Panc1 (cell line): ENCODE data around the gene FPR3. TPM values are rescaled to one million over a fixed set of nuclear protein-coding genes. Genes with fewer than 3 reads are reported as not detected.
A peak's percentile ranks its signal among the peaks of the same experiment; 100 is the strongest.

Experiments
- ATAC-seq: fragments of 200-7000 bp; cut with Tn5 transposase; 2 replicates; pipeline ENCODE4 v1.9.1; 2020; ENCODE audit warnings: mild to moderate bottlenecking, moderate library complexity
- BruUV-seq: library from RNA; stranded (reverse); fragments of 400-500 nt; replicated peaks from 2 replicates; lab custom pipeline; 2021; lab: Mats Ljungman, UMichigan
- CTCF ChIA-PET: fragments of 300-600 bp; sonication (Branson Sonifier 250); formaldehyde crosslinking; loops from one replicate; lab custom pipeline; 2022; ENCODE audit warnings: antibody characterized with exemption; lab: Charles Lee
- POLR2A ChIA-PET: fragments of 300-600 bp; sonication (Branson Sonifier 250); formaldehyde crosslinking; loops from one replicate; lab custom pipeline; 2022; ENCODE audit warnings: antibody characterized with exemption; lab: Charles Lee
- DNase-seq: peaks from one replicate; pipeline ENCODE4 v3.0.0-alpha.2; 2010; ENCODE audit warnings: low read depth, low spot score
- H3K27ac ChIP-seq: 2 replicates; pipeline ENCODE4 v1.5.1; 2011; ENCODE audit warnings: mild to moderate bottlenecking, low read length, inconsistent platforms
- H3K27me3 ChIP-seq: fragments of 200-500 bp; sonication (Bioruptor generic); 2 replicates; pipeline ENCODE4 v1.6.0; 2014; ENCODE audit warnings: low read length, inconsistent platforms; ENCODE audit not compliant: control insufficient read depth, insufficient read depth
- H3K36me3 ChIP-seq: fragments of 200-500 bp; sonication (Bioruptor generic); 2 replicates; pipeline ENCODE4 v1.5.1; 2014; ENCODE audit warnings: inconsistent platforms, mild to moderate bottlenecking, low read length, moderate library complexity; ENCODE audit not compliant: control insufficient read depth, insufficient read depth
- H3K4me1 ChIP-seq: 2 replicates; pipeline ENCODE4 v1.5.1; 2011; ENCODE audit warnings: inconsistent platforms, mild to moderate bottlenecking, low read length, moderate library complexity; ENCODE audit not compliant: control insufficient read depth, insufficient read depth
- H3K4me3 ChIP-seq, 2 experiments: 2 replicates each; pipeline ENCODE4 v1.5.1; 2011 to 2012; ENCODE audit warnings: low read depth in 2 of 2, low read length in 2 of 2, mild to moderate bottlenecking in 2 of 2, inconsistent platforms in 1 of 2, moderate library complexity in 1 of 2
- H3K9me3 ChIP-seq: fragments of 200-500 bp; sonication (Bioruptor generic); 2 replicates; pipeline ENCODE4 v1.5.1; 2014; ENCODE audit warnings: low read depth, mild to moderate bottlenecking, inconsistent platforms, low read length, moderate library complexity; ENCODE audit not compliant: control insufficient read depth, insufficient read depth
- CTCF ChIP-seq: fragments of 450-650 bp; IDR thresholded peaks from 2 replicates; pipeline ENCODE4 v1.5.1; 2017; ENCODE audit warnings: mild to moderate bottlenecking
- POLR2AphosphoS5 ChIP-seq: IDR thresholded peaks from 2 replicates; pipeline ENCODE4 v1.6.1; 2012; ENCODE audit warnings: mild to moderate bottlenecking, low read depth, low read length, moderate library complexity
- SIN3A ChIP-seq: IDR thresholded peaks from 2 replicates; pipeline ENCODE4 v1.6.1; 2012; ENCODE audit warnings: low read depth, mild to moderate bottlenecking, low read length, moderate library complexity, borderline replicate concordance; ENCODE audit not compliant: insufficient read depth
- TCF7L2 ChIP-seq: IDR thresholded peaks from 2 replicates; pipeline ENCODE4 v1.6.1; 2011; ENCODE audit warnings: mild to moderate bottlenecking, low read depth, low read length, inconsistent platforms
- in situ Hi-C: cut with HindIII; loops from 2 replicates; pipeline ENCODE4 v1.10.0; 2016; ENCODE audit warnings: low sequenced_read_pairs, low pct_unique_long_range_greater_than_20kb
- intact Hi-C: fragments of 100-400 bp; cut with micrococcal nuclease; formaldehyde crosslinking; loops from one replicate; pipeline ENCODE4 v1.10.0; 2022; ENCODE audit not compliant: unreplicated experiment
- total RNA-seq: library from RNA; stranded (reverse); gene quantifications from one replicate; pipeline ENCODE4 v1.2.1, GENCODE V29; 2021; ENCODE audit not compliant: unreplicated experiment
- TF ChIP-seq, protein P1 (sequence below), 2 experiments: IDR thresholded peaks; 2 replicates each; pipeline ENCODE4 v1.6.1; 2011 to 2012; ENCODE audit warnings: low read depth in 2 of 2, control low read depth in 1 of 2, low read length in 1 of 2, mild to moderate bottlenecking in 1 of 2, moderate library complexity in 1 of 2; ENCODE audit not compliant: insufficient read depth in 1 of 2

FPR3 gene
- total RNA-seq, 1 experiment from 2014 or later: 0.08 TPM

DNA sequence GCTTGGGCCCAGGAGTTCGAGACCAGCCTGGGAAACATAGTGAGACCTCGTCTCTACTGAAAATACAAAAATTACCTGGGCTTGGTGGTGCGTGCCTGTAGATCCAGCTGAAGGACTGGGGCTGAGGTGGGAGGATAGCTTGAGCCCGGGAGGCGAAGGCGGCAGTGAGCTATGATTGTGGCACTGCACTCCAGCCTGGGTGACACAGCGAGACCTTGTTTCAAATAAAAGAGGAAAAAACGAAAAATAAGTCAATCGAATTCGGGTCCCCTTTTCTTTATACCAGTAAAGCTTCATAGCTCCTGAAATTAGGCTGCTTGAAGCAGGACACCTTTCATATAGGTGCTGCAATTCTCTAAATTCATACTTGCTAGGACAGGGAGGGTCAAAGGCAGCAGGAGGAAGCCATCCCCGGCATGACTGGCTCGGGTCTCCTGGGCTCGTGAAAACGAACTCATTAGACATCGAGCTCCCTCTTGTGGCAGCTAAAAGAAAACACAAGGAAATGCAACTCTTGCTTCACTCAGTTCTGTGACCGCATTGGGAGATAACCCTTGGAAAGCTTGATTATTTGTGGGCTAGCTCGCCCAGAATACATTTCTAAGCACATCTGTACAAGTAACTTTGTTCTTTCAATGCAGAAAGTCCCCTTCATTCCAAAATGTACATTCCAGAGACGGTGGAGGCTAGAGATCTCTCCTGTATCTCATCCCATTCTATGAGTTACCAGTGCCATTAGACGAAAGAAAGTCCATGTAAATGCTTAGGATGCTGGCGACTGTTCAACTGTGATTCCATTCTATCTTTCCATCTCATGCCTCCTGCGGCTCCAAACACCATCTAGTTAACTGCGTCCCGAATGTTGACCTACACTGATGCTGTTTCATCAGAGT is 17.1 kb upstream of the FPR3 start:
- no peaks in the 10 kb centered on the region for H3K36me3 ChIP-seq
- peak; percentile 92 for ATAC-seq
- in situ Hi-C loops: no loop called here
- CTCF ChIA-PET: interaction anchor here (0.6 to 0.7 kb wide), 3 partner anchors 22 to 121 kb away, joined by 3 read pairs; no protein-coding TSS in a partner anchor
- intact Hi-C loops: loop anchor here (5.0 kb wide), 1 partner anchor 66 kb away; no protein-coding TSS in a partner anchor
- no peaks in the 10 kb centered on the region for H3K4me1 ChIP-seq
- TF ChIP-seq SIN3A (no peak), CTCF (peak; percentile 78)
- POLR2A ChIA-PET: no interaction called here
- H3K27me3 ChIP-seq: 0 out of 2 replicates have a peak, but pooled peaks cover 2% of the 10 kb centered on the region
- H3K27ac ChIP-seq: no peak overlapping the region
- H3K4me3 ChIP-seq: peak overlapping the region in 1 of 2 experiments; percentile 26; a peak in 2 of 4 replicates
- no peaks in the 10 kb centered on the region for H3K9me3 ChIP-seq
- no TSS peak for BruUV-seq
- peak; percentile 18 for DNase-seq

GRCh38 chr19:51779181-51779580 is 15.8 kb upstream of the FPR3 start:
- DNase-seq: no peak
- POLR2A ChIA-PET: no interaction called here

More at GRCh38 chr19:51779181-51779580, 15.8 kb upstream of the FPR3 start:
- Histone ChIP-seq H3K27me3 (0 out of 2 replicates have a peak, but pooled peaks cover 2% of the 10 kb centered on the region), H3K27ac (no peak overlapping the region), H3K4me3 (no peak overlapping the region), H3K9me3 (no peaks in the 10 kb centered on the region), H3K4me1 (no peaks in the 10 kb centered on the region), H3K36me3 (no peaks in the 10 kb centered on the region)
- CTCF ChIA-PET: no interaction called here
- TF ChIP-seq, protein P1, sequence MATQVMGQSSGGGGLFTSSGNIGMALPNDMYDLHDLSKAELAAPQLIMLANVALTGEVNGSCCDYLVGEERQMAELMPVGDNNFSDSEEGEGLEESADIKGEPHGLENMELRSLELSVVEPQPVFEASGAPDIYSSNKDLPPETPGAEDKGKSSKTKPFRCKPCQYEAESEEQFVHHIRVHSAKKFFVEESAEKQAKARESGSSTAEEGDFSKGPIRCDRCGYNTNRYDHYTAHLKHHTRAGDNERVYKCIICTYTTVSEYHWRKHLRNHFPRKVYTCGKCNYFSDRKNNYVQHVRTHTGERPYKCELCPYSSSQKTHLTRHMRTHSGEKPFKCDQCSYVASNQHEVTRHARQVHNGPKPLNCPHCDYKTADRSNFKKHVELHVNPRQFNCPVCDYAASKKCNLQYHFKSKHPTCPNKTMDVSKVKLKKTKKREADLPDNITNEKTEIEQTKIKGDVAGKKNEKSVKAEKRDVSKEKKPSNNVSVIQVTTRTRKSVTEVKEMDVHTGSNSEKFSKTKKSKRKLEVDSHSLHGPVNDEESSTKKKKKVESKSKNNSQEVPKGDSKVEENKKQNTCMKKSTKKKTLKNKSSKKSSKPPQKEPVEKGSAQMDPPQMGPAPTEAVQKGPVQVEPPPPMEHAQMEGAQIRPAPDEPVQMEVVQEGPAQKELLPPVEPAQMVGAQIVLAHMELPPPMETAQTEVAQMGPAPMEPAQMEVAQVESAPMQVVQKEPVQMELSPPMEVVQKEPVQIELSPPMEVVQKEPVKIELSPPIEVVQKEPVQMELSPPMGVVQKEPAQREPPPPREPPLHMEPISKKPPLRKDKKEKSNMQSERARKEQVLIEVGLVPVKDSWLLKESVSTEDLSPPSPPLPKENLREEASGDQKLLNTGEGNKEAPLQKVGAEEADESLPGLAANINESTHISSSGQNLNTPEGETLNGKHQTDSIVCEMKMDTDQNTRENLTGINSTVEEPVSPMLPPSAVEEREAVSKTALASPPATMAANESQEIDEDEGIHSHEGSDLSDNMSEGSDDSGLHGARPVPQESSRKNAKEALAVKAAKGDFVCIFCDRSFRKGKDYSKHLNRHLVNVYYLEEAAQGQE (IDR thresholded peaks at IDR 0.05; ENCODE audit: insufficient read depth in 1 of 2, low read depth in 2 of 2, low read length in 1 of 2): no peak
- TF ChIP-seq CTCF: no peak
- TF ChIP-seq TCF7L2: no peak
- TF ChIP-seq POLR2AphosphoS5: no peak
- TF ChIP-seq SIN3A: no peak
- intact Hi-C loops (loop anchor here (5.0 kb wide), 1 partner anchor 67 kb away; no protein-coding TSS in a partner anchor), in situ Hi-C loops (no loop called here)
- no peak for ATAC-seq
- BruUV-seq: no TSS peak
